ENCODE data around the gene LACC1. TPM values are rescaled to one million over a fixed set of nuclear protein-coding genes. Genes with fewer than 3 reads are reported as not detected.

The LACC1 gene
- total RNA-seq: 0.62 and 0.71 TPM in 2 replicates

DNA sequence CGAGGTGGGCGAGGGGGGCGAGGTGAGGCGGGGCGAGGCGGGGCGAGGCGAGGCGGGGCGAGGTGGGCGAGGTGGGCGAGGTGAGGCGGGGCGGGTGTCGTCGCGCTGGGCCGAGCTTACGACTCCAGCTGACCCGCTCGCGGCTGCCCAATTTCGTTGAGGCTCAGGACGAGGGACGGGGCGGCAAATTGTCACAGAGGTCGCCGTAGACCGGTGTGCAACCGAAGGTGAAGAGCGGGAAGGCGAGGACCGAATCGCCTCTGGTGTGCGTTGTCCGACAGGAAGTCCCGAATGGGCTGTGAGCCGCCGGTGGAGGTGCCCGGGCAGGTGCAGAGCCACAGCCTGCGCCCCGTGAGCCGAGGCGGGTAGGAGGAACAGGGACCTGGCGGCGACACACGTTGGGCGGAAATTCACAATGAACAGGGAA is at the start of gene LACC1:
Gene LACC1 (plus strand): TSS at position 150 of the 427 bp plus-strand sequence. CDS start 1,082 bp downstream, outside the sequence.
- no peak for DNase-seq (ENCODE audit: low spot score)
- intact Hi-C loops (cut with micrococcal nuclease): loop anchor here (5.0 kb wide), 1 partner anchor 907 kb away; no protein-coding TSS in a partner anchor
- Mint-ChIP-seq H3K27ac (peak within 1 kb of the TSS; percentile 68), H3K4me3 (ENCODE audit: low read depth) (peak within 1 kb of the TSS; percentile 77), H3K9me3 (no peaks in the 10 kb centered on the region), H3K36me3 (ENCODE audit: low read depth) (peaks cover 4% of the 10 kb centered on the region), H3K4me1 (ENCODE audit: low read depth) (peaks cover 10% of the 10 kb centered on the region), H3K27me3 (ENCODE audit: low read depth) (peaks cover 49% of the 10 kb centered on the region)

DNA sequence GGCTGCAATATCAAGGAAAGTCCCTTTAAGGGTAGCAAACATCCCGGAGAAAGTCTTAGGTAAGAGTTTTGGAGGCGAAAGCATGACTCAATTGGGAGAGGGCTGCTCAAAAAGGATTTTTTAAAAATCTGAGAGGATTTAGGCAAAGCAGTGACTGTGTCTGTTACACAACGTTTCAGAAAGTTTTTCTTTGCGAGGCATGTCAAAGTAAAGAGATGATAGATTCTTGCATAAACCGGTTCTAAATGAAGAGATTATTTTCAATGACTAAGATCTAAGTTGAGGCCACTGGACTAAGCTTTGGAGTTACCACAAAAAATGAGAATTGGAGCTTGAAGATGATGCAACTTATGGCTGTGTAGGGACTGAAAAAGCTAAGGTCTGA is 49.2 kb upstream of the LACC1 start:
- intact Hi-C loops (cut with micrococcal nuclease): no loop called here
- Mint-ChIP-seq H3K36me3 (ENCODE audit: low read depth) (no peaks in the 10 kb centered on the region), H3K4me3 (ENCODE audit: low read depth) (no peak overlapping the region), H3K27ac (no peak overlapping the region), H3K27me3 (ENCODE audit: low read depth) (peaks cover 6% of the 10 kb centered on the region), H3K9me3 (no peaks in the 10 kb centered on the region), H3K4me1 (ENCODE audit: low read depth) (no peaks in the 10 kb centered on the region)
- no peak for DNase-seq (ENCODE audit: low spot score)

GRCh38 chr13:43831088-43831487 is 48.6 kb upstream of the LACC1 start:
- H3K9me3 Mint-ChIP-seq: no peaks in the 10 kb centered on the region
- no peak for DNase-seq (ENCODE audit: low spot score)
- H3K36me3 Mint-ChIP-seq (ENCODE audit: low read depth): no peaks in the 10 kb centered on the region
- H3K27ac Mint-ChIP-seq: no peak overlapping the region
- no peaks in the 10 kb centered on the region for H3K4me1 Mint-ChIP-seq (ENCODE audit: low read depth)
- H3K4me3 Mint-ChIP-seq (ENCODE audit: low read depth): no peak overlapping the region
- intact Hi-C loops (cut with micrococcal nuclease): no loop called here
- peaks cover 6% of the 10 kb centered on the region for H3K27me3 Mint-ChIP-seq (ENCODE audit: low read depth)

DNA sequence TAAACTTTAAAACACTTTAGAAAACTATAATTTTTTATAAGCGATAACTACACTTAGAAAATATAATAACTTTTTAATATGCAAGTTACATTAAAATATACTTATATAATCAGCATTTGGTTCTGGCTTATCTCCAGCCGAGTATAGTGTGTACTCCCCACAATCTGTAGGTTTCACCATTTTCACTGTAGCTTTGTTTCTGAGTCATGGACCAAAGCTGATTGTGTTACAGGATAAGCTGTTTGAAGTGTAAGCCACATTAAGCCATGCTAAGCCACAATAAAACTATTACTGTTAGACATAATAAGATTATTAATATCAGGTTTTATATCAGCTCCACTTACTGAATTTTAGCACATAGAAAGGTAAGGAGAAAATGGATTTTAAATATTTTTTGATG is 44.0 kb upstream of the LACC1 start:
- no peaks in the 10 kb centered on the region for H3K9me3 Mint-ChIP-seq

GRCh38 chr13:43838909-43839308 is 40.8 kb upstream of the LACC1 start:
- H3K4me1 Mint-ChIP-seq (ENCODE audit: low read depth): no peaks in the 10 kb centered on the region
- H3K27me3 Mint-ChIP-seq (ENCODE audit: low read depth): no peaks in the 10 kb centered on the region
- H3K27ac Mint-ChIP-seq: no peak overlapping the region
- DNase-seq (ENCODE audit: low spot score): no peak
- intact Hi-C loops (cut with micrococcal nuclease): no loop called here
- H3K4me3 Mint-ChIP-seq (ENCODE audit: low read depth): no peak overlapping the region
- H3K9me3 Mint-ChIP-seq: no peaks in the 10 kb centered on the region
- no peaks in the 10 kb centered on the region for H3K36me3 Mint-ChIP-seq (ENCODE audit: low read depth)

More for the DNA sequence above, 44.0 kb upstream of the LACC1 start:
- Mint-ChIP-seq H3K4me1 (ENCODE audit: low read depth) (no peaks in the 10 kb centered on the region), H3K27ac (no peak overlapping the region), H3K27me3 (ENCODE audit: low read depth) (no peaks in the 10 kb centered on the region), H3K36me3 (ENCODE audit: low read depth) (no peaks in the 10 kb centered on the region), H3K4me3 (ENCODE audit: low read depth) (no peak overlapping the region)
- DNase-seq (ENCODE audit: low spot score): no peak
- intact Hi-C loops (cut with micrococcal nuclease): no loop called here

DNA sequence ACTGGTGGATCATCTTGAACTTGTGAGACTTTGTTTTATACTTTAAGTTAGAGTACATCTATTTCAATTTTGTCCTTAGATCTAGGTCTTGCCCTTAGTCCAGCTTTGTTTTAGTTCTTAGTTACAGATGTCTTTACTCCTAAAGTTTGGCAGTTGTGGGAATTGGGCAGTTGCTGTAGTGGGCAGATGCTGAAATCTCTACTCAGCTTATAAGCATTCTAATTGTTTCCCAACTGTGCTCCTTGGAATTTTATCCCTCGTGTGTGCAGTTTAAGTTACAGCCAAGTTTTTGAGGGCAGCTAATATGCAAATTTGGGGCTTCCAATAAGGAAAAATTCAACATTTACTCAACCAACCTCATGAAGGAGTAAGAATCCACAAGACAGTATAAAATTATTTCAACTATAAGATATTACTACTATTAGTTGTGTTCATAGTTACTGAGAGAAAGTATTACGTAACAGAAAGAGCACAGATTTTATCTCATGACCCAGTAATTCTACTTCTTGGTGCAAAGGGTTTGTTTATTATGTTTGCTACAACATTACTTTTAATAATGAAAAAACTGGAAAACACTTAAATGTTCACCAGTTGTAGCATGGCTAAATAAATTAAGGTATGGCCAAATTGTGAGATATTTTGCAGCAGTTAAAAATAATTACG is 33.1 kb upstream of the LACC1 start:
- H3K27ac Mint-ChIP-seq: no peak overlapping the region
- H3K36me3 Mint-ChIP-seq (ENCODE audit: low read depth): no peaks in the 10 kb centered on the region

GRCh38 chr13:43848001-43848649 is 31.6 kb upstream of the LACC1 start:
- Mint-ChIP-seq H3K27ac (no peak overlapping the region), H3K9me3 (peaks cover 30% of the 10 kb centered on the region), H3K27me3 (ENCODE audit: low read depth) (peaks cover 2% of the 10 kb centered on the region), H3K4me3 (ENCODE audit: low read depth) (no peak overlapping the region), H3K4me1 (ENCODE audit: low read depth) (no peaks in the 10 kb centered on the region), H3K36me3 (ENCODE audit: low read depth) (no peaks in the 10 kb centered on the region)
- intact Hi-C loops (cut with micrococcal nuclease): no loop called here
- DNase-seq (ENCODE audit: low spot score): no peak

More for the DNA sequence above, 33.1 kb upstream of the LACC1 start:
- H3K27me3 Mint-ChIP-seq (ENCODE audit: low read depth): peaks cover 2% of the 10 kb centered on the region
- H3K4me3 Mint-ChIP-seq (ENCODE audit: low read depth): no peak overlapping the region
- intact Hi-C loops (cut with micrococcal nuclease): no loop called here
- peaks cover 17% of the 10 kb centered on the region for H3K9me3 Mint-ChIP-seq
- no peaks in the 10 kb centered on the region for H3K4me1 Mint-ChIP-seq (ENCODE audit: low read depth)
- DNase-seq (ENCODE audit: low spot score): no peak

- intact Hi-C loops (cut with micrococcal nuclease): no loop called here
- H3K4me1 Mint-ChIP-seq (ENCODE audit: low read depth): no peaks in the 10 kb centered on the region
- peaks cover 43% of the 10 kb centered on the region for H3K9me3 Mint-ChIP-seq
- no peaks in the 10 kb centered on the region for H3K27me3 Mint-ChIP-seq (ENCODE audit: low read depth)
- no peak overlapping the region for H3K4me3 Mint-ChIP-seq (ENCODE audit: low read depth)
- no peaks in the 10 kb centered on the region for H3K36me3 Mint-ChIP-seq (ENCODE audit: low read depth)
- H3K27ac Mint-ChIP-seq: no peak overlapping the region
- DNase-seq (ENCODE audit: low spot score): no peak
Measured at GRCh38 chr13:43850873-43851272, 28.8 kb upstream of the LACC1 start.

GRCh38 chr13:43852923-43853404 is 26.7 kb upstream of the LACC1 start:
- H3K27ac Mint-ChIP-seq: no peak overlapping the region
- H3K4me3 Mint-ChIP-seq (ENCODE audit: low read depth): no peak overlapping the region
- intact Hi-C loops (cut with micrococcal nuclease): no loop called here
- no peaks in the 10 kb centered on the region for H3K36me3 Mint-ChIP-seq (ENCODE audit: low read depth)
- no peak for DNase-seq (ENCODE audit: low spot score)
- no peaks in the 10 kb centered on the region for H3K4me1 Mint-ChIP-seq (ENCODE audit: low read depth)
- H3K9me3 Mint-ChIP-seq: peaks cover 43% of the 10 kb centered on the region
- no peaks in the 10 kb centered on the region for H3K27me3 Mint-ChIP-seq (ENCODE audit: low read depth)

- no peak overlapping the region for H3K4me3 Mint-ChIP-seq (ENCODE audit: low read depth)
- H3K9me3 Mint-ChIP-seq: no peaks in the 10 kb centered on the region
- intact Hi-C loops (cut with micrococcal nuclease): no loop called here
- H3K27ac Mint-ChIP-seq: no peak overlapping the region
- H3K4me1 Mint-ChIP-seq (ENCODE audit: low read depth): no peaks in the 10 kb centered on the region
- H3K27me3 Mint-ChIP-seq (ENCODE audit: low read depth): peaks cover 11% of the 10 kb centered on the region
- no peaks in the 10 kb centered on the region for H3K36me3 Mint-ChIP-seq (ENCODE audit: low read depth)
- DNase-seq (ENCODE audit: low spot score): no peak
Measured at GRCh38 chr13:43861863-43862262, 17.8 kb upstream of the LACC1 start.

- Mint-ChIP-seq H3K36me3 (ENCODE audit: low read depth) (no peaks in the 10 kb centered on the region), H3K4me3 (ENCODE audit: low read depth) (no peak overlapping the region), H3K27ac (no peak overlapping the region), H3K27me3 (ENCODE audit: low read depth) (peaks cover 11% of the 10 kb centered on the region), H3K9me3 (no peaks in the 10 kb centered on the region), H3K4me1 (ENCODE audit: low read depth) (no peaks in the 10 kb centered on the region)
- intact Hi-C loops (cut with micrococcal nuclease): no loop called here
- DNase-seq (ENCODE audit: low spot score): no peak
Measured at GRCh38 chr13:43864921-43865320, 14.8 kb upstream of the LACC1 start.

- Mint-ChIP-seq H3K27ac (no peak overlapping the region), H3K4me3 (ENCODE audit: low read depth) (no peak overlapping the region)
Measured at GRCh38 chr13:43865892-43866291, 13.8 kb upstream of the LACC1 start.

GRCh38 chr13:43872181-43872580 is 7.5 kb upstream of the LACC1 start:
- H3K27ac Mint-ChIP-seq: no peak overlapping the region
- no peak for DNase-seq (ENCODE audit: low spot score)
- H3K27me3 Mint-ChIP-seq (ENCODE audit: low read depth): peaks cover 2% of the 10 kb centered on the region
- H3K36me3 Mint-ChIP-seq (ENCODE audit: low read depth): no peaks in the 10 kb centered on the region
- no peaks in the 10 kb centered on the region for H3K9me3 Mint-ChIP-seq
- intact Hi-C loops (cut with micrococcal nuclease): no loop called here
- H3K4me1 Mint-ChIP-seq (ENCODE audit: low read depth): no peaks in the 10 kb centered on the region
- H3K4me3 Mint-ChIP-seq (ENCODE audit: low read depth): no peak overlapping the region

More at GRCh38 chr13:43865892-43866291, 13.8 kb upstream of the LACC1 start:
- DNase-seq (ENCODE audit: low spot score): no peak
- H3K9me3 Mint-ChIP-seq: no peaks in the 10 kb centered on the region
- intact Hi-C loops (cut with micrococcal nuclease): no loop called here
- H3K27me3 Mint-ChIP-seq (ENCODE audit: low read depth): peaks cover 5% of the 10 kb centered on the region
- no peaks in the 10 kb centered on the region for H3K36me3 Mint-ChIP-seq (ENCODE audit: low read depth)
- no peaks in the 10 kb centered on the region for H3K4me1 Mint-ChIP-seq (ENCODE audit: low read depth)

Measured in activated T-helper 2 cell treated with anti-CD3 and anti-CD28 coated beads, Interferon-gamma antibody, Interleukin-2, Interleukin-4, amounts not matched to agents 10 μg/mL and 5 μg/mL and 100 μg/mL, durations not matched to agents 14 hours and 24 hours and 36 hours (primary cell).